ENCODE results near the gene BEGAIN. TPM values are rescaled to one million over a fixed set of nuclear protein-coding genes. Genes with fewer than 3 reads are reported as not detected.

The BEGAIN gene
- total and polyA plus RNA-seq, 2 experiments from 2014 or later, result 0.11 to 0.65 TPM

DNA sequence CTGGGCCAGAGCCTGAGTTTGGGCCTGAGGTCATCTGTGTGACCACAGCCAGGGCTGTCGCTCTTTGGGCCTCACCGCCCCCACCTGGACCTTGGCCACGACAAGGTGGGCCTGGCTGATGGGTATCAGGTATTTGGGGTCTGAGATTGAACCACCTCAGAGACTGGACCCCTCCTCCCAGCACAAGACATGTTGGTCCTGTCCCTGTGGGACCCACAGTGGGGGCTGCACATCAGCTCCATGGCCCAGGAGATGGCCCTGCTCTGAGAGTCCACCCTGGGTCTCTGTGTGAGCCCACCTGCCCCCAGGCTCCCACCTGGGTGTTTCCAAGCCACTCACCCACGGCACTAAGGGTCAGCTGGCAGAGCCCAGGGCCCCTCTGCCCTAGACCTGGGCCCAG, 20.6 kb downstream of the BEGAIN start:
- in situ Hi-C loops (cut with MboI), result no loop called here
- no peaks in the 10 kb centered on the region for H3K9me2 ChIP-seq (ENCODE audit: insufficient read depth)
- DNase-seq, result no peak
- H3K79me2 ChIP-seq (ENCODE audit: insufficient read depth), result no peaks in the 10 kb centered on the region
- TF ChIP-seq EZH2phosphoT487 (IDR thresholded peaks at IDR 0.05; ENCODE audit: insufficient read depth, low read depth), result no peak
- peaks cover 35% of the 10 kb centered on the region for H3K27me3 ChIP-seq (replicated peaks; ENCODE audit: insufficient read depth)
- H2AFZ ChIP-seq, result no peak overlapping the region
- 76 to 85% methylated on average over 3 to 4 of the region's 4 CpGs for whole genome bisulfite sequencing, 2 experiments (ENCODE audit: low coverage in 1 of 2, low lambda C conversion rate in 2 of 2, missing lambda C conversion rate in 2 of 2)
- H3K9me3 ChIP-seq (ENCODE audit: low read depth), result no peaks in the 10 kb centered on the region
- no peaks in the 10 kb centered on the region for H3F3A ChIP-seq (ENCODE audit: insufficient read depth)
- H3K4me3 ChIP-seq, result no peak overlapping the region
- no peaks in the 10 kb centered on the region for H3K4me1 ChIP-seq (ENCODE audit: insufficient read depth)
- H4K20me1 ChIP-seq (ENCODE audit: insufficient read depth), result no peaks in the 10 kb centered on the region
- H3K27ac ChIP-seq, result no peak overlapping the region
- no peaks in the 10 kb centered on the region for H3K36me3 ChIP-seq (ENCODE audit: low read depth)
- no peak overlapping the region for H3K9ac ChIP-seq
- no peak overlapping the region for H3K4me2 ChIP-seq (ENCODE audit: unreplicated experiment)

DNA sequence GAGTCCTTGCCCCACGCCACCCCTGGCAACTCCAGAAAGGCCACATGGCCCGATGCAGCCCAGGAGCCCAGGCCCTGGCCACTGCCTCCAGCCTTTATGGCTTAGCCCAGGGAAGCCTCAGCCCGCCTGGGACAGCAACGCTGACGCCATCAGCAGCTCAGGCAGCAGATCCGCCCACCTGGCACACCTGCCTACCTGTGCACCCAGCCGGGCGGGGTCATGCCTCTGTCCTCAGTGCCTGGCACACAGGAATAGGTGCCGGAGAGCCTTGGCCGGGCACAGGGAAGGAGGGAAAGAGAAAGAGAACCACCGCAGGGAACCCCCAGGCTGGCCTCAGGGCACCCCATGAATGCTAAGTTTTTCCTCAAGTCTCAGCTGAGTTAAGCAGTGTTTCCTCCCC, 21.1 kb downstream of the BEGAIN start:
- no peaks in the 10 kb centered on the region for H3K9me3 ChIP-seq (ENCODE audit: low read depth)
- no peaks in the 10 kb centered on the region for H3K9me2 ChIP-seq (ENCODE audit: insufficient read depth)
- no peak overlapping the region for H3K27ac ChIP-seq
- no peaks in the 10 kb centered on the region for H3K4me1 ChIP-seq (ENCODE audit: insufficient read depth)
- H3K36me3 ChIP-seq (ENCODE audit: low read depth), result no peaks in the 10 kb centered on the region
- in situ Hi-C loops (cut with MboI), result no loop called here
- WGBS, 2 experiments (ENCODE audit: low coverage in 1 of 2, low lambda C conversion rate in 2 of 2, missing lambda C conversion rate in 2 of 2), result 66 to 77% methylated on average over 11 of the region's 11 CpGs
- no peak overlapping the region for H3K4me3 ChIP-seq
- no peak overlapping the region for H3K9ac ChIP-seq
- no peaks in the 10 kb centered on the region for H4K20me1 ChIP-seq (ENCODE audit: insufficient read depth)
- no peaks in the 10 kb centered on the region for H3F3A ChIP-seq (ENCODE audit: insufficient read depth)
- H3K4me2 ChIP-seq (ENCODE audit: unreplicated experiment), result no peak overlapping the region
- TF ChIP-seq EZH2phosphoT487 (IDR thresholded peaks at IDR 0.05; ENCODE audit: insufficient read depth, low read depth) (no peak), EZH2 (IDR thresholded peaks at IDR 0.05; ENCODE audit: insufficient read depth, poor library complexity, severe bottlenecking) (no peak)
- H3K79me2 ChIP-seq (ENCODE audit: insufficient read depth), result no peaks in the 10 kb centered on the region
- H3K27me3 ChIP-seq (replicated peaks; ENCODE audit: insufficient read depth), result peaks cover 35% of the 10 kb centered on the region
- H2AFZ ChIP-seq, result no peak overlapping the region
- no peak for DNase-seq

DNA sequence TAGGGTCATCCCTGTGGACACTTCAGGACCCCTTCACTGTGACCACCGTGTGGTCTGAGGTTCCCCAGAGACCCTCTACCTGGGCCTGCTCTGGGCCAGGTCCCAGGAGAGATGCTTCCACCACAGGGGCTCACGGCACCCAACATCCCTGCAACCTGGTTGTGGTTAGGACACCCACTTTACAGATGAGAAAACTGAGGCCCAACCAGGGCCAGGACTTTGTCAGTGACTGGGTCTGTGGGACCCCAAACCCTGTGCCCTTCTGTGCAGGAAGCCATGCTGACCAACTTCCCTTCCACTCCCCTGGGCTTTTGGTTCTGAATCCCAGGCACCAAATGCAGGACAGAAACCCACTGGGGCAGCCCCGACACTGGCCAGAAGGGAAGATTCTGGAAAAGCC, 21.6 kb downstream of the BEGAIN start:
- H3K4me1 ChIP-seq (ENCODE audit: insufficient read depth), result no peaks in the 10 kb centered on the region
- no peaks in the 10 kb centered on the region for H3K9me2 ChIP-seq (ENCODE audit: insufficient read depth)
- WGBS, 2 experiments (ENCODE audit: low coverage in 1 of 2, low lambda C conversion rate in 2 of 2, missing lambda C conversion rate in 2 of 2), result 59 to 69% methylated on average over 3 of the region's 3 CpGs
- H3F3A ChIP-seq (ENCODE audit: insufficient read depth), result no peaks in the 10 kb centered on the region
- no peaks in the 10 kb centered on the region for H3K9me3 ChIP-seq (ENCODE audit: low read depth)
- DNase-seq, result no peak
- no peak overlapping the region for H2AFZ ChIP-seq
- H3K27ac ChIP-seq, result no peak overlapping the region
- H4K20me1 ChIP-seq (ENCODE audit: insufficient read depth), result no peaks in the 10 kb centered on the region
- H3K79me2 ChIP-seq (ENCODE audit: insufficient read depth), result no peaks in the 10 kb centered on the region
- no peaks in the 10 kb centered on the region for H3K36me3 ChIP-seq (ENCODE audit: low read depth)
- no peak overlapping the region for H3K4me2 ChIP-seq (ENCODE audit: unreplicated experiment)
- peaks cover 35% of the 10 kb centered on the region for H3K27me3 ChIP-seq (replicated peaks; ENCODE audit: insufficient read depth)
- in situ Hi-C loops (cut with MboI), result no loop called here
- TF ChIP-seq EZH2 (IDR thresholded peaks at IDR 0.05; ENCODE audit: insufficient read depth, poor library complexity, severe bottlenecking), result no peak
- no peak for TF ChIP-seq EZH2phosphoT487 (IDR thresholded peaks at IDR 0.05; ENCODE audit: insufficient read depth, low read depth)
- H3K9ac ChIP-seq, result no peak overlapping the region
- no peak overlapping the region for H3K4me3 ChIP-seq

DNA sequence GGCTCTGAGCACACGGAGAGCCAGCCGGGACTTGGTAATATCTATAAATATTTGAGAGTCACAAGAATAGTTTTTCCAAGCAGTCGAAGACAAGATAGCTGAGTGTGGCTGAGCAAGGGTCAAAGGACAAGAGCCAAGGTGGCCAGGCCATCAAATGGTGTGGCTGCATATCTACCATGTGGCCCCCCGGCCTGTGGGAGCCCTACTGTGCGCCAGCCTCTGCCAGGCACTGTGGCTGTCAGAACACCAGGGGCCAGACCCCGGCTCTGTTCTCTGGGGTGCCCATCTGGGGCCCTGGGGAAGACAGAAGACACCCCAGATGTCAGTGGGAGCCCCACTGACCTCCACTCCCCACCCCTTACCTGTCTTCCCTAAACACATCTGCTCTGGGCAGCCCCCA, 22.7 kb downstream of the BEGAIN start:
- no peak overlapping the region for H3K27ac ChIP-seq
- no peak overlapping the region for H3K9ac ChIP-seq
- H3K4me1 ChIP-seq (ENCODE audit: insufficient read depth), result no peaks in the 10 kb centered on the region
- H3K79me2 ChIP-seq (ENCODE audit: insufficient read depth), result no peaks in the 10 kb centered on the region
- H3K4me2 ChIP-seq (ENCODE audit: unreplicated experiment), result no peak overlapping the region
- in situ Hi-C loops (cut with MboI), result no loop called here
- no peaks in the 10 kb centered on the region for H3K9me2 ChIP-seq (ENCODE audit: insufficient read depth)
- DNase-seq, result no peak
- H2AFZ ChIP-seq, result no peak overlapping the region
- WGBS, 2 experiments (ENCODE audit: low coverage in 1 of 2, low lambda C conversion rate in 2 of 2, missing lambda C conversion rate in 2 of 2), result 44 to 59% methylated on average over 6 of the region's 6 CpGs
- H3K4me3 ChIP-seq, result no peak overlapping the region
- no peaks in the 10 kb centered on the region for H3K9me3 ChIP-seq (ENCODE audit: low read depth)
- no peak for TF ChIP-seq EZH2 (IDR thresholded peaks at IDR 0.05; ENCODE audit: insufficient read depth, poor library complexity, severe bottlenecking)
- TF ChIP-seq EZH2phosphoT487 (IDR thresholded peaks at IDR 0.05; ENCODE audit: insufficient read depth, low read depth), result no peak
- no peaks in the 10 kb centered on the region for H3F3A ChIP-seq (ENCODE audit: insufficient read depth)
- no peaks in the 10 kb centered on the region for H3K36me3 ChIP-seq (ENCODE audit: low read depth)
- no peaks in the 10 kb centered on the region for H4K20me1 ChIP-seq (ENCODE audit: insufficient read depth)
- H3K27me3 ChIP-seq (replicated peaks; ENCODE audit: insufficient read depth), result peaks cover 27% of the 10 kb centered on the region

DNA sequence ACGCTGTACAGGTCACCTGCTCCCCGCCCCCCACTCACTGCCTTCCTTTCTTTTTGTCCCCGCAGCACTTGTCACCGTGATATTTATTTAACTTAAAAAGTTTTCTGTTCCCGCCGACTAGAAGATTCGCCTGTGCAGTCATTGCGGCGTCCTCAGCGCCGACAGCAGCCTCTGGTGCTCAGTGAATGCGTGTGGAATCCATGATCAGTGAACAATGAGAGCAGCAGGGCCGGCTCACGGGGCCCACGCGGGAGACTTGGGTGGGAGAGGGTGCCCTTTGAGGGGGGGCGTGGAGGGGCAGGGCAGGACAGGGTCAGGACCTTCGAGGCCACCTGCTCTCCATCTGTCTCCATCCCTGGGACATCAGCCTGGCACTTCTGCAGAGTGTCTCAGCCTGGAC, 24.5 kb downstream of the BEGAIN start:
- in situ Hi-C loops (cut with MboI), result no loop called here
- Histone ChIP-seq H3K9me2 (ENCODE audit: insufficient read depth) (no peaks in the 10 kb centered on the region), H3K27ac (no peak overlapping the region), H3K79me2 (ENCODE audit: insufficient read depth) (no peaks in the 10 kb centered on the region), H3K4me3 (no peak overlapping the region), H3K4me1 (ENCODE audit: insufficient read depth) (no peaks in the 10 kb centered on the region), H3K36me3 (ENCODE audit: low read depth) (no peaks in the 10 kb centered on the region), H3K27me3 (replicated peaks; ENCODE audit: insufficient read depth) (peaks cover 12% of the 10 kb centered on the region), H3K9me3 (ENCODE audit: low read depth) (no peaks in the 10 kb centered on the region), H3K4me2 (ENCODE audit: unreplicated experiment) (no peak overlapping the region), H3K9ac (no peak overlapping the region), H4K20me1 (ENCODE audit: insufficient read depth) (no peaks in the 10 kb centered on the region), H3F3A (ENCODE audit: insufficient read depth) (no peaks in the 10 kb centered on the region), H2AFZ (no peak overlapping the region)
- DNase-seq, result no peak
- 76 to 83% methylated on average over 17 to 18 of the region's 18 CpGs for WGBS, 2 experiments (ENCODE audit: low coverage in 1 of 2, low lambda C conversion rate in 2 of 2, missing lambda C conversion rate in 2 of 2)
- no peak for TF ChIP-seq EZH2 (IDR thresholded peaks at IDR 0.05; ENCODE audit: insufficient read depth, poor library complexity, severe bottlenecking)
- no peak for TF ChIP-seq EZH2phosphoT487 (IDR thresholded peaks at IDR 0.05; ENCODE audit: insufficient read depth, low read depth)

Data from GM23248 (cell line).